Right renal cortex interstitium (tissue), 3 donors: ENCODE measurements around the gene KCNH8. TPM values are rescaled to one million over a fixed set of nuclear protein-coding genes. Genes with fewer than 3 reads are reported as not detected.
A peak's percentile ranks its signal among the peaks of the same experiment; 100 is the strongest.

Source experiments
- DNase-seq, 3 donors: peaks; one replicate each; pipeline ENCODE4 v3.0.0-alpha.2; 2013; ENCODE audit warnings: low read depth in 3 of 3, low spot score in 2 of 3
- polyA plus RNA-seq, 3 donors: library from polyadenylated mRNA; unstranded; fragments of 120-200 nt; gene quantifications; one replicate each; pipeline ENCODE4 v1.2.1, GENCODE V29; 2013; ENCODE audit not compliant: insufficient read length in 3 of 3

Gene KCNH8
- polyA plus RNA-seq, 3 donors = 0.75 to 1.4 (median 0.99) TPM

GRCh38 chr3:19248143-19248542 is 99.8 kb downstream of the KCNH8 start:
- no peak for DNase-seq

GRCh38 chr3:19248767-19249166 is 100.5 kb downstream of the KCNH8 start:
- DNase-seq = no peak

- DNase-seq = no peak
Measured at GRCh38 chr3:19250959-19251610, 102.8 kb downstream of the KCNH8 start.

- DNase-seq = no peak
Measured at GRCh38 chr3:19254189-19254588, 105.9 kb downstream of the KCNH8 start.

- no peak for DNase-seq
Measured at GRCh38 chr3:19254784-19255338, 106.6 kb downstream of the KCNH8 start.

- DNase-seq = no peak
Measured at GRCh38 chr3:19256313-19256712, 108.0 kb downstream of the KCNH8 start.

GRCh38 chr3:19263606-19264005 is 115.3 kb downstream of the KCNH8 start:
- no peak for DNase-seq

GRCh38 chr3:19264424-19264823 is 116.1 kb downstream of the KCNH8 start:
- DNase-seq = no peak

GRCh38 chr3:19267040-19267439 is 118.7 kb downstream of the KCNH8 start:
- no peak for DNase-seq

GRCh38 chr3:19270481-19270880 is 122.2 kb downstream of the KCNH8 start:
- no peak for DNase-seq

- no peak for DNase-seq
Measured at GRCh38 chr3:19272296-19272695, 124.0 kb downstream of the KCNH8 start.

GRCh38 chr3:19273091-19273490 is 124.8 kb downstream of the KCNH8 start:
- no peak for DNase-seq

- DNase-seq = no peak
Measured at GRCh38 chr3:19274576-19274975, 126.3 kb downstream of the KCNH8 start.

- DNase-seq = no peak
Measured at GRCh38 chr3:19284974-19285373, 136.7 kb downstream of the KCNH8 start.

- no peak for DNase-seq
Measured at GRCh38 chr3:19293295-19293694, 145.0 kb downstream of the KCNH8 start.

GRCh38 chr3:19295208-19295607 is 146.9 kb downstream of the KCNH8 start:
- no peak for DNase-seq

GRCh38 chr3:19331931-19332330 is 183.6 kb downstream of the KCNH8 start:
- DNase-seq = no peak

GRCh38 chr3:19334120-19334519 is 185.8 kb downstream of the KCNH8 start:
- no peak for DNase-seq

- no peak for DNase-seq
Measured at GRCh38 chr3:19338769-19339168, 190.5 kb downstream of the KCNH8 start.

GRCh38 chr3:19342389-19342788 is 194.1 kb downstream of the KCNH8 start:
- DNase-seq = peak in 1 of 3 donors; percentile 1

GRCh38 chr3:19346759-19347158 is 198.4 kb downstream of the KCNH8 start:
- DNase-seq = no peak

- DNase-seq = no peak
Measured at GRCh38 chr3:19347671-19348070, 199.4 kb downstream of the KCNH8 start.

- DNase-seq = no peak
Measured at GRCh38 chr3:19348500-19348899, 200.2 kb downstream of the KCNH8 start.
